B cell (primary cell): ENCODE results near the gene BCL2L1. TPM values are rescaled to one million over a fixed set of nuclear protein-coding genes. Genes with fewer than 3 reads are reported as not detected.

Experiments
- polyA plus RNA-seq: library from polyadenylated mRNA; depleted of rRNA; stranded (reverse); fragments of >200 nt; gene quantifications from 2 replicates; pipeline ENCODE4 v1.2.3, GENCODE V29; 2012
- total RNA-seq, 2 donors: library from RNA; stranded (reverse); fragments of 120-200 nt in 1 of 2; gene quantifications; 1 replicate in 1 of 2; 2 replicates in 1 of 2; pipeline versions ENCODE4 v1.2.3 to v1.2.4, GENCODE V29; 2013 to 2022

The BCL2L1 gene
- total and polyA plus RNA-seq, 2 donors (not counting 1 experiment from before 2014, with no cell fraction given): 10.1 to 33.0 TPM

Other genes with a start within 250 kb of the BCL2L1 start
- gene DEFB124, start 247.7 kb downstream of the BCL2L1 start, total RNA-seq: not detected in 2 replicates
- gene DEFB124, start 247.7 kb downstream of the BCL2L1 start, polyA plus RNA-seq: not detected in 2 replicates
- gene REM1, start 247.6 kb downstream of the BCL2L1 start, total RNA-seq: not detected in 2 replicates
- not detected in 2 replicates for gene REM1, start 247.6 kb downstream of the BCL2L1 start, polyA plus RNA-seq
- 85.1 and 94.3 TPM in 2 replicates for gene HM13, start 208.4 kb downstream of the BCL2L1 start, total RNA-seq
- gene HM13, start 208.4 kb downstream of the BCL2L1 start, polyA plus RNA-seq: 61.2 and 73.2 TPM in 2 replicates
- 3.4 and 4.4 TPM in 2 replicates for gene ID1, start 117.6 kb downstream of the BCL2L1 start, total RNA-seq
- 17.8 and 68.2 TPM in 2 replicates for gene ID1, start 117.6 kb downstream of the BCL2L1 start, polyA plus RNA-seq
- gene COX4I2, start 85.0 kb downstream of the BCL2L1 start, total RNA-seq: not detected in 2 replicates
- not detected in 2 replicates for gene COX4I2, start 85.0 kb downstream of the BCL2L1 start, polyA plus RNA-seq
- 0.30 and 0.41 TPM in 2 replicates for gene TPX2, start 16.4 kb upstream of the BCL2L1 start, total RNA-seq
- gene TPX2, start 16.4 kb upstream of the BCL2L1 start, polyA plus RNA-seq: 0.27 and 0.31 TPM in 2 replicates
- gene MYLK2, start 96.5 kb upstream of the BCL2L1 start, total RNA-seq: not detected in 2 replicates
- gene MYLK2, start 96.5 kb upstream of the BCL2L1 start, polyA plus RNA-seq: not detected in 2 replicates
- not detected in 2 replicates for gene FOXS1, start 122.7 kb upstream of the BCL2L1 start, total RNA-seq
- gene FOXS1, start 122.7 kb upstream of the BCL2L1 start, polyA plus RNA-seq: not detected in 2 replicates
- 1.8 and 3.3 TPM in 2 replicates for gene DUSP15, start 147.7 kb upstream of the BCL2L1 start, total RNA-seq
- 0.78 and 1.2 TPM in 2 replicates for gene DUSP15, start 147.7 kb upstream of the BCL2L1 start, polyA plus RNA-seq
- gene TTLL9, start 147.8 kb upstream of the BCL2L1 start, total RNA-seq: 0.74 and 1.2 TPM in 2 replicates
- 0.76 and 1.1 TPM in 2 replicates for gene TTLL9, start 147.8 kb upstream of the BCL2L1 start, polyA plus RNA-seq
- 10.9 and 12.7 TPM in 2 replicates for gene PDRG1, start 229.2 kb upstream of the BCL2L1 start, total RNA-seq
- 18.6 and 25.9 TPM in 2 replicates for gene PDRG1, start 229.2 kb upstream of the BCL2L1 start, polyA plus RNA-seq
- 0.05 and 0.10 TPM in 2 replicates for gene XKR7, start 245.3 kb upstream of the BCL2L1 start, total RNA-seq
- 0.09 and 0.12 TPM in 2 replicates for gene XKR7, start 245.3 kb upstream of the BCL2L1 start, polyA plus RNA-seq